MV-4-11 (cell line): ENCODE results near the gene IRGC.
"Not testable (repeated sequence)": the region's sequence is repeated elsewhere in the genome, so short reads cannot be mapped to it uniquely, and the experiment has no call there.

Experiments used
- DNase-seq: peaks from one replicate; lab custom pipeline; 2025; lab: John Stamatoyannopoulos, UW

The IRGC gene

DNA sequence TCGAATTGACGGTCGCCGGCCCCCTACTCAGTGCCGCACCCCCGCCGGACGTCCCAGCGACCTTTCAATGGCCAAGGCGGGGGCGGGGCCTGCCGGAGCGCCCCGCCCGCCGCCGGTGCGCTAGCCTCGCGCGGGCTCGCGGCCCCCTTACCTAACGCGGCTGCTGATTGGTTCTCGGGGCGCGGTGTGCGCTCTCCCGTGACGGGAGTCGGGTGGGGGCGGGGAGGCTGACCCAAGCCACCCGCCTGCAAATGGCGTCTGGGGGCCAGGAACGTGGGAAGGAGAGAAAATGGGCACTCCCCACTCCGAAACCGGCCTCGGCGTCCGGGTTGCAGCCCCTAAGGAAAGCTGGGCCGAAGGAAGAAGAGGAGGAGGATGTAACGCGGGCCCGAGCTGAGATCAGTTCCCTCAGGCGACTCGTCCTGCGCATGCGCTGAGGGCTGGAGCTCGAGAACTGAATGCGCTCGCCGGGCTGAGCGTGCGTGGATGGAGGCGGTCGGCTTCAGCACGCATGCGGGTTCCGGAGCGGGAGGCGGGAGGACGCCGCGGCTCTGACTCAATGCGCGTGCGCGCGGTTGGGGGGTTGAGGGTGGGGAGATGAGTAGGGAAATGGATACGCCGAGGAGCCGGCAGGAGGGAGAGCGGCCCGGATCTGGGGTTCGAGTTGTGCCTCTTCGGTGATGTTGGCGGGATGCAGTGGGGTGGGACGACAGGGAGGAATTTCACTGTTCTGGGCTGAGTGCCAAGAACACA, 38.8 kb downstream of the IRGC start, which contains the start of gene SMG9:
SMG9 (minus strand) TSS at position 460 of the 753 bp plus-strand sequence. CDS start 4,221 bp downstream, outside the sequence.
- DNase-seq = peak; percentile 98

DNA sequence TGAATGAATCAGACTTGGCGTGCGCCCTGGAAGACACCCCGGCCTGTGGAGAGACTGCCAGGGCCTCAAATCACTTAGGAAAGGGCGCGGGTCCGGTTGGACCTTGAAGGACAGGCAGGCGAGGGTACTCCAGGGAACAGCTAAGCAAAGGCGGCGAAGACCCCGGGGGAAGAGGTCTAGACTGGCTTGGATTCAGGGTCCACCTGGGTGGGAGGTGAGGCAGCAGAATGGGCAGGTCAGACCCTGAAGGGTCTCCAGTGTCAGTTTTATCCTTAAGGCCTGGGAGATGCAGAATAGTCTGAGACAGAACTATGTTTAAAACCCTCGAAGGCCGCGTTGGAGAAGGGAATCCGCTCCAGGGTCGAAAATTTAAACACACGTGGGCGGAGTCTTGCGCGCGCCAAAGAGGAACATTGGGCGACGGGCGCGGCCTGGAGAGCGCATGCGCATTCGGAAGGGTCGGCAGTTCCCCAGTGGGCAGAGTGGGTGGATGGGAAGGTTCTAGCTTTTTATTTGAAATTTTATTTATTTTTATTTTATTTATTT, 39.5 kb downstream of the IRGC start:
- DNase-seq = peak; percentile 90

DNA sequence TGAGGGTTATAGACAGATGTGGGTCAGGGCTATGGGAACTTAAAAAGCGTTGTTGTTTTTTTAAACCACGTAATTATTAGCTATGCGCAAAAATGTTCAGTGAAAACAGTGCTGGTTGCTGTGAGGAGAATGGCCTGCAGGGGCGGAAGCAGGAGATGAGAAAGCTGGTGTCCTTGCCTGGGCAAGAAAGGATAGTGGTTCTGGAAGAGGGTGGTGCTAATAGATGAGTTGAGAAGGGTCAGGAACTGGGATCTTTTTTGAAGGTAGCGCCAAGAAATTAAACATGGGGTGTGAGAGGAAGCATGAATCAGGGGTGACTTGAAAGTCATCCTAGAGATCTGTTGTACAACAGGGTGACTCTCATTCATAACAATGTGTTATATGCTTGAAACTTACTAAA, 43.6 kb downstream of the IRGC start:
- peak; percentile 47 for DNase-seq

DNA sequence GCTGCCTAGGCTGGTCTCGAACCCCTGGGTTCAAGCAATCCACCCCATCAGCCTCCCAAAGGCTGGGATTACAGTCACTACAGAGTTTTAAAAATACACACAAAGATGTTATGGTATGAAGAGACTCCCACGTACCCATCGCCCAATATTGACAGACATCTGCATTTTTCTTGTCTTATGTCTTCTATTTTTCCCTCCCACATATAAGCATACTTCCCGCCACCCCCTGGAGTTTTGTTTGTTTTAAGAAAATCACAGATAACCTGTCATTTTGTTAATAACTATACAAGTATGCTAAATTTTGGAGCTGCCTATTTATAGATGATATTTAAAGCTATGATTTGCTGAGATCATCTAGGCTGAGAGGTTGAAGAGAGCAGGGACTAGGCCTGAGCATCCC, 45.1 kb downstream of the IRGC start:
- DNase-seq = no peak

DNA sequence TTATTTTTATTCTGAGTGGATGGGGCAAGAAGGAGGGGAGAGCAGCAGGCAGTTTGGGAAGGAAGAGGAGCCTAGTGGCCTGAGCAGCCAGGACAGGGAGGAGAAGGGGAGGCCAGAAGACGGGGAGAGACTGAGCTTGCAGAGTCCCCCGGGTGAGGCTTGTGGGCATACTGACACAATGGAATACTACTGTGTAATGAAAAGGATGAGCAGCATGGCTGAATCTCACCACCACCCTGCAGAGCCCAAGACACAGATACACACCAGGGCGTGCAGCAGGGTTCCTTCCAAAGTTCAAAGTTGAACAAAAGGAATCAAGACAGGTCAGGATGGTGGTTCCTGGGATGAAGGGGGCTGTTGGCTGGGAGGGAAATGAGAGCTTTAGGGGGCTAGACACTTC, 46.9 kb downstream of the IRGC start:
- no peak for DNase-seq

DNA sequence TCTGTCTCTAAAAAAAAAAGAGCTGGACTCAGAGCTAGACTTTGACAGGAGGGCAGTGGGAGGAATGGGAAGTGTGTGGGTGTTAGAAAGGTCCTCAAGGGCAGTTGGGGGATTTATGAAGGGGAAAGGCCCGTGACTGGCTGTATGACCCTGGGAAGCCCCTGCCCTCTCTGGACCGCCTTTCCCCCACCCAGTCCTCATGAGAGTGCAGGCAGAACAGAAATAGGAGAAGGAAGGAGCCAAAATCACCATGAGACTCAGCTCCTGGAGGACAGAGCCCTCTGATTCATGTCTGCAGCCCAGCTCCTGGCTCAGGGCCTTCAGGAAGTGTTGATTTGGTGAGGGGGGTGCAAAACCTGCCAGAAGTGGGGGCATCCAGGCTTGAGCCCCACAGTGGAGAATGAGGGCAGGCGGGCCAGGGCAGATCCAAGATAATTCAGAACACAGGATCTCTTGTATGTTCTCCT, 47.6 kb downstream of the IRGC start:
- DNase-seq = peak; percentile 67

DNA sequence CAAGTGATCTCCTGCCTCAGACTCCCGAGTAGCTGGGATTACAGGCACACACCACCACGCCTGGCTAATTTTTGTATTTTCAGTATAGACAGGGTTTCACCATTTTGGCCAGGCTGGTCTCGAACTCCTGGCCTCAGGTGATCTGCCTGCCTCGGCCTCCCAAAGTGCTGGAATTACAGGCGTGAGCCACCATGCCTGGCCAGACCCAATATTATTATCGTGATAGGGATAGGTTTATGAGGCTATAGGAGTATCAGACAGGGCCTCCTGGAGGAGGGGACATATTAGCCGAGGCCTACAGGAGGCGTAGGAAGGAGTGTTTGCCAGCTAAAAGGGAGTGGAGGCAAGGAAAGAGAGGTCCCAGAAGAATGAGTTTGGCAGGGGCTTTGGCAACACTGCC, 48.8 kb downstream of the IRGC start:
- not testable (repeated sequence) for DNase-seq

DNA sequence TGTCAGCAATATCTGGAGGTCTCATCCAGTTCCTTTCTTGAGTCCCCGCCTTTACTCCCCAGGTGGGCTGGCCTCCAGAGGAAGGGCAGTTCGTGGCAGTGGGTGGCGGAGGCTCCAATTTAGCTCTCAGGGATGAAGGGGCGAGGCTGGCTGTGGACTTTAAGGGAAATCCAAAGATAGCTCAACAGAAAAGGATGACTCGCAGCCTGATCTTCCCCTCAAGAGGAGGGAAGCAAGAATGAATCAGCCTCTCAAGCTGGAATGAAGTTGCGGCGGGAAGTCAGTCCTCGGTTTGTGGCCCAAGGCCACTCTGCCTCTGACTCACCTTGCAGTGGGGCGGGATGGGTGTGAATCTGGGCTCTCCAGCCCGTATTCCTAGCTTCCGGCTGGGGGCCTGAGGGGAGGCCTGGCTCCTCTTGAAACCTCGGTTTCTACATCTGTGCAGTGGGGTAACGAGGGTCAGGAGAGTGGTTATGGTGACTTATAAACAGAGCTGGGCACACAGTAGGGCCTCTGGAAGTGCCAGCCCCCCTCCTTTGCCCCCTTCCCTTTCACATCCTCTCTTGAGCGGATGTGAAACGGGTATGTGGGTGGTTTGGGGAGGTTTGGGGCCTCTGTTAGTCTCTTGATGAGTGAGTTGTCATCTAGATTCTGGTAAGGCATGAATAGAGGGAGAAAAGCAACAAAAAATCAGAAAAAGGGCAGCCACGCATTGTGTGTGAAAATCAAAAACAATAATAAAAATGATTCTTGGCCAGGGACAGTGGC, 49.4 kb downstream of the IRGC start:
- DNase-seq = peak; percentile 100

DNA sequence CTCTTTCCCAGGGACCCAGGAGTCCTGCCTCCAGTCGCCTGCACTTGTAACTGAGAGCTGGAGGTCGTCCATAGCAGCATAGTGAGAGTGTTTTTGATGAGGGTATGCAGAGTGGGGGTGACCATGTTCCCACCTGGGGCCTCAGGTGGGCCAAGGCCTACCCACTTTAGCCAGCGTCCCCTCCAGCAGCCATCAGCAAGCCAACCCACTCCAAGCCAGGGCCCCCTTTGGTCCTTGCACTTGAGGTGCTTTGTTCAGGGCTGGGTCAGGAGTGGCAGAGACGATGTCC, 50.8 kb downstream of the IRGC start:
- DNase-seq = no peak

DNA sequence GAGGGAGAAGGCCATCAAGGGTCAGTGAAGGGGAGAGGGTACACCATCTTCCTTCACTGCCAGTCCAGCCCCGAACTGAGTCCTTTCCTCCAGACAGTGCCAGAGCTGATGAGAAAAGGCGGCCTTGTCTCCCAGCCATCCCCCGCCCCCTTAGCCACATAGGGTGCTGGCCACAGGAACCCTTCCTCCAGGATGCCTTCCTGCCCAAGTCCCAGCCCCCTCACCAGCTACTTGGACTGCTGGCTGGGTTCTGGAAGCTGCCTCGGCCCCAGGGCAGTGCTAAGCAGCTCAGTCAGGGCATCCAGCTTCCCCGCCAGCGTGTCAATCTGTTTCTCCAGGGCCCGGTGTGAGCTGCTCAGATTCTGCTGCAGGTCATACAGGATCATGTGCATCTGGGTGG, 51.4 kb downstream of the IRGC start:
- DNase-seq = no peak

DNA sequence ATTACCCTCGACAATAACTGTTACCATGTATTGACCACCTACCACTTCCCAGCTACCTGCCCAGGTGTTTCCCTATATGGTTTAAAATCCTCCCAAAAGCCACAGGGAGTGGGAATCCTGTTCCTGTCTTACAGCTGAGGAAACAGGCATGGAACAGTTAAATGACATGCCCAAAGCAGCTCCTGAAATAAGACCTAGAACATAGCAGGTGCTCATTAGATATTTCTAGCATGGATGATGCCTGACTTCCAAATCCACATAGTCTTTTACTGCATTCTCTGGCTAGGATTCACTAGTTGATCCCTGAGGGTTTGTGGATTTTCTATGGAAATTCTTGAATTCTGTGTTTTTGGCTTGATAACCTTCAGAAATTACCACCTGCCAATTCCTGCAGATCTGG, 51.9 kb downstream of the IRGC start:
- no peak for DNase-seq

DNA sequence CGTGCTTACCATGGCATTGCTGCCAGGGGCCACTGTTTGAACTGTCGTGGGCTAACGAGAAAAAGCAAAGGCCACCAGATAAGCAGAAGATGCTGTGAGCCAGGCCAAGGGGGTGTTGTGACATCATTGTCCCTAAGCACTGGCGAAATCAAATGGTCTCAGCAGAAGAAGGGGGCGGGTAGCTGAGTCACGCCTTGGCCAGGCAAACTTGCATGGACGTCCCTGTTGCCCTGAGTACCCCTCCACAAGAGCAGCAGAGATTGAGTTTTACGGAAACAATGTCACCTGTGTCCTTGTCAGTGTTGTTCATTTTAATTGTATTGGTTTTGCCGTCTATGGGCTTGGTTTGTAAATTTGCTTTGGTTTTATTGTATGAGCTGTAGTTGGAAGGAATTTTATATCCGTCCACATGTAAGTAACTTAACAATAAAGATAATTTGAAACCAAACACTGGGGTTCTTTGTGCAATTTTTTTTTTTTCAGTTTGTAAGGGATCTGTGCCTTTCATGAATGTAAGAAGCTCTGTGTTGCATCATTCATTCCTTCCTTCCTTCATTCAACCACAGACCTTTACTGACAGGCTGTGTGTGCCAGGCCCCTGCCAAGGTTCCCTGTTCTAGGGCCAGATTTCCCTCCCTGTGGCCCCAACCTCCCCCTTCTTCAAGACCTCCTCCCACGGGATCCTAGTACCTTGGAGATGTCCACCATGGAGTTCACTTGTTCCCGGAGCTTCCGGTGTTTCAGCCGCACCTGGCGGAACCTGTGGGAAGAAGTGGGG, 52.6 kb downstream of the IRGC start:
- peak; percentile 87 for DNase-seq

DNA sequence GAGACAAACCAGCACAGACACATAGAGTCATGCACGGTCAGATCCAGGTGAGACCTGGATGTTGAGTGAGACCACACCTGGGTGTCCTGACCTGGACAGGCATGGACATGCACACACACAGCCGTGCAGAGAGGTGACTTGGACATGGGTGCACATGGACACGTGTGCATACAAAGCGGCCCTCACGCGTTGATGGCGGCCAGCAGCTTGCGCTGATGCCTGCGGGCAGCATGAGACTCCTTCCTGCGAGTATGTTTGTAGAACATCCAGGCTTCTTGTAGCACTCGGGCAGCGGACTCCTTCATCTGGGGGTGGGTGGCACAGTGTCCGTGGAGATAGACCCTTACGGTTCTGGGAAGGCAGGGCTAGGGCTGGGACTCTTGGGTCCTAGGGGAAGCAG, 53.4 kb downstream of the IRGC start:
- DNase-seq = no peak
